ENCODE results near the gene USP11. TPM values are rescaled to one million over a fixed set of nuclear protein-coding genes. Genes with fewer than 3 reads are reported as not detected.

The USP11 gene
- 33.7 TPM for total RNA-seq (ENCODE audit: insufficient read depth, low replicate concordance)

GRCh38 chrX:47232803-47233332 lies at the start of gene USP11:
USP11 (plus strand) TSS chrX:47233009; CDS start chrX:47233044, 35 bp downstream.
- DNase-seq (ENCODE audit: low spot score), result peak; percentile 76

DNA sequence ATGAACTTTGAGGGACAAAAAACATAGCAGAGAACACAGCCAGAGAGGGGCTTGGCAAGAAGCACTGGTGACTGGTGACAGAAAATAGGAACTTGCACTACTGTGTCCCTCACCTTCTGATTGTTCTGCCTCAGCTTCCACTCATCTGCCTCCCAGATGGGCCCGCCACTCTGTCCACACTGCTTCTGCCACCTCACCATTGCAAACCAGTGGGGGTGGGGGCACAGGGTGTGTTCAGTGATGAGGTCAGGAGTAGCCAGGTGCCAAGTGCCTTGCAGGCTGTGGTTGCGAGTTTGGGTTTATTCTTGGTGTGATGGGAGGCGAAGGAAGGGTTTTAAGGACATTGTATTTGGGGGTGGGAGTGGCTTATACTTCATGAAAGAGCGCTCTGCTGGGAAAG lies 48.3 kb upstream of the USP11 start:
- DNase-seq (ENCODE audit: low spot score), result no peak

DNA sequence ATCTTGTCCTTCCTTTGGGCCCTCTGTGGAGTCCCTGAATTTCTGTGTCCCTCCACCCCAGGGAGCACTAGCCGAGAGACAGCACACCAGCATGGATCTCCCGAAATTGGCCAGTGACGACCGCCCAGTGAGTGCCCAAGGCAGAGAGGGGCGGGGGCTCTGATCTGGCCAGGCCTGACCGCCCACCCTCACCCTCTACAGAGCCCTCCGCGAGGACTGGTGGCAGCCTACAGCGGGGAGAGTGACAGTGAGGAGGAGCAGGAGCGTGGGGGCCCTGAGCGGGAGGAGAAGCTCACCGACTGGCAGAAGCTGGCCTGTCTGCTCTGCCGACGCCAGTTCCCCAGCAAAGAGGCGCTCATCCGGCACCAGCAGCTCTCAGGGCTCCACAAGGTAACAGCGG lies 47.6 kb upstream of the USP11 start:
- no peak for DNase-seq (ENCODE audit: low spot score)

- DNase-seq (ENCODE audit: low spot score), result no peak
Measured at GRCh38 chrX:47186096-47186740, 46.6 kb upstream of the USP11 start.

GRCh38 chrX:47187106-47187677 lies 45.6 kb upstream of the USP11 start:
- no peak for DNase-seq (ENCODE audit: low spot score)

DNA sequence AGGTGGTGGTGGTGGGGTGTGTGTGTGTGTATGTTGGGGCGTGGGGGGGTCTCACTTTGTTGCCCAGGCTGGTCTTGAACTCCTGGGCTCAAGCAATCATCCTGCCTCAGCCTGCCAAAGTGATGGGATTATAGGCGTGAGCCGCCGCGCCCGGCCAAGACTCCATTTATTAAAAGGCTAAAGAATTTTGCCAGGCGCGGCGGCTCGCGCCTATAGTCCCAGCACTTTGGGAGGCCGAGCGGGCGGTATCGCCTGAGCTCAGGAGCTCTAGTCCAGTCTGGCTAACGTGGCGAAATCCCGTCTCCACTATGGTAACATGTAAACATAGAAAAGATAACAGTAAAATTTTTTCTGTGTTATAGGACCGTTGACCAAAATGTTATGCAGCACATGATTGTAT lies 42.9 kb upstream of the USP11 start:
- no peak for DNase-seq (ENCODE audit: low spot score)

- DNase-seq (ENCODE audit: low spot score), result peak; percentile 90
Measured at GRCh38 chrX:47190445-47191269, 42.2 kb upstream of the USP11 start.

GRCh38 chrX:47191331-47191730 lies 41.5 kb upstream of the USP11 start:
- DNase-seq (ENCODE audit: low spot score), result peak; percentile 19

DNA sequence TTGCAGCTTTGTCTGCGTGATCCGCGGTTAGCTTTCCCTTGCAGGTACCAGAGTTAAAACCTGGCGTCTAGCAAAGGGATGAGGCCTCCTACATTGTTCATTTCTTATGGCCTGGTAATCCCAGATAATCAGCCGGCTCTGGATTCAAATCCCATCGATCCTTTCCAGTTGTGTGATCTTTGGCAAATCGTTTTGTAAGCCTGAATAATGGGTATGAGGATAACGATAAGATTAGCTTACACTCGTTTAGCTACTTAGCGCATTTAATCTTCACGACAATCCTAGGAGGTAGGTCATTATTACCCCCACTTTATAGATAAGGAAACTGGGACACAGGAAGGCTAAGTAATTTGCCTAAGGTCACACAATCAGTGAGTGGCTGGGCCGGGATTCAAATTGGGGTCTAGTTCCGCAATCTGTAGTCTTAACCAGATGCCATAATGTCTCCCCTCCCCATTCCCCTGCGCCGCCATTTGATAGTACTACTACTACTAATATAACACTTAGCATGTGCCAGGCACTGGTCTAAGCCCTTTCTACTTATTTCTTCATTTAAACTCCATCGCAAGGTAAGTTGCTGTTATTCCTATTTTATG lies 40.9 kb upstream of the USP11 start:
- DNase-seq (ENCODE audit: low spot score), result no peak

- peak; percentile 94 for DNase-seq (ENCODE audit: low spot score)
Measured at GRCh38 chrX:47193475-47194193, 39.2 kb upstream of the USP11 start, which contains the start of gene UBA1. UBA1 (plus strand) TSS chrX:47193829; CDS start chrX:47198803, 4,974 bp downstream.

GRCh38 chrX:47194194-47194787 lies 38.5 kb upstream of the USP11 start:
- no peak for DNase-seq (ENCODE audit: low spot score)

GRCh38 chrX:47196098-47196497 lies 36.7 kb upstream of the USP11 start:
- DNase-seq (ENCODE audit: low spot score), result no peak

- DNase-seq (ENCODE audit: low spot score), result no peak
Measured at GRCh38 chrX:47197526-47197925, 35.3 kb upstream of the USP11 start.

DNA sequence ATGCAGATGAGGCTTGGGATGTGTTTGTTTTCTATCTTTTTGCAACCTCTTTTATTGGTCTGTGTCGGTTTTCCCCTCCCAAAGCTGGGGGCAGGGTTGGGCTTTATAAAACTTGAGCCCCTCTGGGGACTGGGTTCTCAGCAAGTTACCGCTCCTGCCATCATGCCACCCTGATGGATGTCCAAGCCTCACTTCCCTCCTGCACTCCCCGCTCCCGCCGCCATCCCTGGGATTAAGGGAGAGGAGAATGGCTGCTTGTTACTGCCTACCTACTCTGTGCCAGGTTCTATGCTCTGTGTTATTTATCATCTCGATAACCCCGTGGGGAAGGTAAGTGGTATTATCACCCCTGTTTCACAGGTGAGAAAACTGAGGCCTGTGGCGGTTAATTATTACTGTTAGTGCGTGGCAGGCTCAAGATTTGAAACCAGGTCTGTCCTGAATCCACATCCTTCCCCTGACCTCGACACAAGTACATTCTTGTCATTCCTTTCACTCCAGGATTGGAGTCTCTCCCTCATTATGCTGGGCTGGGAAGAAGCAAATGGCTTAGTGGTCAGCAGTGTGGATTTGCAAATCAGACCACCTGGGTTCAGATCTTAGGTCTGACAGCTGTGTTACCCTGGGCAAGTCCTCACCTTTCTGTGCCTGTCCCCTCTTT lies 34.7 kb upstream of the USP11 start:
- DNase-seq (ENCODE audit: low spot score), result no peak

DNA sequence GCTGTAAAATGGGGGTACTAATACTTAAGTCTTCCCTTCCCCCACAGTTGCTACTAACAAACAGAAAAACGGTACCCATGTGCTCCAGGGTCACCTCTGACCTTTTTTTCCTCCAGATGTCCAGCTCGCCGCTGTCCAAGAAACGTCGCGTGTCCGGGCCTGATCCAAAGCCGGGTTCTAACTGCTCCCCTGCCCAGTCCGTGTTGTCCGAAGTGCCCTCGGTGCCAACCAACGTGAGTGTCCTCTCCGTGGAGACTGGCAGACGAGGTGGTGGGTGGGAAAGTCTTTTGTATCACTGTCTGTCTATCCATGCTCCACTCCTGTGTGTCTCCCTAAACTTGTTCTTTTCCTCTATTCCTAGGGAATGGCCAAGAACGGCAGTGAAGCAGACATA lies 34.1 kb upstream of the USP11 start:
- DNase-seq (ENCODE audit: low spot score), result no peak

GRCh38 chrX:47199286-47199685 lies 33.5 kb upstream of the USP11 start:
- no peak for DNase-seq (ENCODE audit: low spot score)

DNA sequence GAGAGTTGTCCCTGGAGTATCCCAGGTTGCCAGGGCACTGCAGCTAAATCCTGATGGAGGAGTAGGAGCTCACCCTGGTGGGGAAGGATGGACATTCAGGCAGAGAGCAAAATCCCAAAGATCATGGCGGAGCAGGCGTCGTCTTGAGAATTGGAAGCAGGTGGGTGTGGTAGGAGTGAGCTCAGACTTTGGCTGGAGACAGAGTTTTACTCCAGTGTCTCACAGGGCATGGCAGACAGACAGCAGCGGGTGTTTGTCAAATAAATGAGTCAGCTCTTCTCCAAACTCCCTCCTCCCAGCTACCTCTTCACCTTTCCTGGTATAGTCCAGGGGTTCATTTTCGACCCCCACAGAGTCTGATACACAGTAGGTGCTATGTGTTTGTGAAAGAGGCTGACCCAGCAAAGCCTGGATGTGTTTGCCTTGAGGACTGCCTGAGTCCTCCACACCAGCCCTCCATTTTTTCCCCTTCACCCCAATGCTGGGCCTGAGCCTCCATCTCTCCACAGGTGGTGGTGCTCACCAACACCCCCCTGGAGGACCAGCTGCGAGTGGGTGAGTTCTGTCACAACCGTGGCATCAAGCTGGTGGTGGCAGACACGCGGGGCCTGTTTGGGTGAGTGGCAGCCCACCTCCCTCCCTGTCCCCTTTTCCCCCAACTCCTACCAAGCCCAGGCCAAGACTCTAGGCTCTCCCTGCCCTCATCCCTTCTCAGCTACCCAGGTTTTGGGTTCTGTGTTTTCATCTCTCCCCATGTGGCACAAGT lies 32.2 kb upstream of the USP11 start:
- peak; percentile 45 for DNase-seq (ENCODE audit: low spot score)

DNA sequence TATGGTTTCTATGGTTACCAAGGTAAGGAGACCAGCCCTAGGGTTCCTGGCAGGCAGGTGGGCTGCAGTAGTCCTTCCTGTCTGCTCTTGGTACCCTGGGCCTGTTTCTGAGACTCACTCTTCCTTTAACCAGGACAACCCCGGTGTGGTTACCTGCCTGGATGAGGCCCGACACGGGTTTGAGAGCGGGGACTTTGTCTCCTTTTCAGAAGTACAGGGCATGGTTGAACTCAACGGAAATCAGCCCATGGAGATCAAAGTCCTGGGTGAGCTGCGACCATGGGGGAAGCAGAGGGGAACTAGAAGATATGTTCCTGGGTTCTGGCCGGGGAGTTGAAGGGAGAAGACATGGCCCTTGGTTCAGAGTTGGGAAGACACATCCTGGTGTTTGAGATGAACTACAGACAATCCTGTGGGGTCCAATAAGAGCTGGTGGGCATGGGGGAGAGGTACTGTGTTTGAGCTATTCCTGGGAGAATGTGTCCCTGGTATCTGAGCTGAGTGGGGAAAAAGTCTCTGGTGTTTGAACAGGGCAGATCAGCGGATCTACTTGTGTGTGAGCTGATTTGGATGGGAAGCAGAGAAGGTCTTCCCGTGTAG lies 31.4 kb upstream of the USP11 start:
- DNase-seq (ENCODE audit: low spot score), result no peak

DNA sequence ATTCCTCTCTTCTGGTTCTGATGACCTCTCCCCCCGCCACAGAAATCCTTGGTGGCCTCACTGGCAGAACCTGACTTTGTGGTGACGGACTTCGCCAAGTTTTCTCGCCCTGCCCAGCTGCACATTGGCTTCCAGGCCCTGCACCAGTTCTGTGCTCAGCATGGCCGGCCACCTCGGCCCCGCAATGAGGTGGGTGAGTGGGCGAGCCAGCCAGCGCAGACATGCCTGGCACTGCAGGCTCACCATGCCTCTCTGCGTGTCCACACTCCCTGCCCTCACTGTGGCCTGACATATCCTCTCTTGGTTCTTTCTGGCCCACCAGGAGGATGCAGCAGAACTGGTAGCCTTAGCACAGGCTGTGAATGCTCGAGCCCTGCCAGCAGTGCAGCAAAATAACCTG lies 30.5 kb upstream of the USP11 start:
- no peak for DNase-seq (ENCODE audit: low spot score)
